ENCODE measurements around the gene PDZD2.
"Not testable (repeated sequence)": the region's sequence is repeated elsewhere in the genome, so short reads cannot be mapped to it uniquely, and the experiment has no call there.

PDZD2 gene

GRCh38 chr5:31725996-31726395 lies 87.1 kb downstream of the PDZD2 start:
- no peaks in the 10 kb centered on the region for H3K9me3 ChIP-seq
- no peak for DNase-seq
- intact Hi-C loops (cut with DNase I; ENCODE audit: low total_unique reads) = no loop called here
- H3K36me3 ChIP-seq = no peaks in the 10 kb centered on the region
- no peak for TF ChIP-seq CTCF (IDR thresholded peaks at IDR 0.05)
- no peak overlapping the region for H3K27ac ChIP-seq
- H3K4me3 ChIP-seq = no peak overlapping the region
- H3K27me3 ChIP-seq = no peaks in the 10 kb centered on the region
- peaks cover 0 to 16% (median 3%) of the 10 kb centered on the region in 4 donors for H3K4me1 ChIP-seq

GRCh38 chr5:31726952-31727351 lies 88.0 kb downstream of the PDZD2 start:
- no peak for DNase-seq
- Histone ChIP-seq H3K27ac (no peak overlapping the region), H3K36me3 (no peaks in the 10 kb centered on the region), H3K4me1 (peaks cover 0 to 16% (median 3%) of the 10 kb centered on the region in 4 donors), H3K27me3 (no peaks in the 10 kb centered on the region), H3K4me3 (no peak overlapping the region), H3K9me3 (no peaks in the 10 kb centered on the region)
- intact Hi-C loops (cut with DNase I; ENCODE audit: low total_unique reads) = no loop called here
- no peak for TF ChIP-seq CTCF (IDR thresholded peaks at IDR 0.05)

GRCh38 chr5:31728039-31728438 lies 89.1 kb downstream of the PDZD2 start:
- no peaks in the 10 kb centered on the region for H3K27me3 ChIP-seq
- H3K9me3 ChIP-seq = no peaks in the 10 kb centered on the region
- H3K36me3 ChIP-seq = no peaks in the 10 kb centered on the region
- no peak overlapping the region for H3K4me3 ChIP-seq
- DNase-seq = no peak
- no peak for TF ChIP-seq CTCF (IDR thresholded peaks at IDR 0.05)
- H3K27ac ChIP-seq = no peak overlapping the region
- H3K4me1 ChIP-seq = peaks cover 0 to 20% (median 3%) of the 10 kb centered on the region in 4 donors
- intact Hi-C loops (cut with DNase I; ENCODE audit: low total_unique reads) = no loop called here

- intact Hi-C loops (cut with DNase I; ENCODE audit: low total_unique reads); H3K27me3 ChIP-seq: not testable (repeated sequence)
- peaks cover 0 to 27% (median 3%) of the 10 kb centered on the region in 4 donors for H3K4me1 ChIP-seq
These were observed 89.9 kb downstream of the PDZD2 start for GRCh38 chr5:31728806-31729205.

GRCh38 chr5:31730139-31730538 lies 91.2 kb downstream of the PDZD2 start:
- intact Hi-C loops (cut with DNase I; ENCODE audit: low total_unique reads) = no loop called here
- Histone ChIP-seq H3K27ac (no peak overlapping the region), H3K4me1 (peaks cover 0 to 28% (median 3%) of the 10 kb centered on the region in 4 donors), H3K4me3 (no peak overlapping the region), H3K36me3 (no peaks in the 10 kb centered on the region), H3K27me3 (no peaks in the 10 kb centered on the region), H3K9me3 (no peaks in the 10 kb centered on the region)
- no peak for DNase-seq
- TF ChIP-seq CTCF (IDR thresholded peaks at IDR 0.05) = no peak

More at GRCh38 chr5:31728806-31729205, 89.9 kb downstream of the PDZD2 start:
- not testable (repeated sequence) for H3K4me3 ChIP-seq, H3K36me3 ChIP-seq, H3K9me3 ChIP-seq, DNase-seq, H3K27ac ChIP-seq

- H3K4me3 ChIP-seq = no peak overlapping the region
- TF ChIP-seq CTCF (IDR thresholded peaks at IDR 0.05) = no peak
- H3K4me1 ChIP-seq = peaks cover 0 to 28% (median 3%) of the 10 kb centered on the region in 4 donors
- no peak overlapping the region for H3K27ac ChIP-seq
- no peaks in the 10 kb centered on the region for H3K9me3 ChIP-seq
- intact Hi-C loops (cut with DNase I; ENCODE audit: low total_unique reads) = no loop called here
- no peaks in the 10 kb centered on the region for H3K36me3 ChIP-seq
- H3K27me3 ChIP-seq = no peaks in the 10 kb centered on the region
- DNase-seq = no peak
These were observed 92.1 kb downstream of the PDZD2 start for GRCh38 chr5:31731016-31731415.

All from tibial artery (tissue), 4 donors.